Sigmoid colon (tissue), 4 donors: ENCODE results near the gene IQSEC3.

Experiments
- CTCF ChIP-seq, 4 experiments: fragments of 450-650 bp in 3 of 4; fragments of 200-600 bp in 1 of 4; IDR thresholded peaks; one replicate each; pipeline ENCODE4 v1.5.1; 2016 to 2019; ENCODE audit warnings: antibody characterized with exemption in 4 of 4, mild to moderate bottlenecking in 3 of 4, moderate library complexity in 2 of 4
- POLR2A ChIP-seq, 2 donors: fragments of 450-650 bp; IDR thresholded peaks; one replicate each; pipeline ENCODE4 v1.6.1; 2016; ENCODE audit warnings: antibody characterized with exemption in 2 of 2, mild to moderate bottlenecking in 2 of 2, moderate library complexity in 2 of 2
- POLR2AphosphoS5 ChIP-seq, 4 donors: sonication (generic); formaldehyde crosslinking; IDR thresholded peaks; one replicate each; pipeline ENCODE4 v1.6.1; 2017; ENCODE audit warnings: antibody characterized with exemption in 4 of 4

- TF ChIP-seq CTCF (IDR thresholded peaks at IDR 0.05) (no peak), POLR2AphosphoS5 (IDR thresholded peaks at IDR 0.05) (no peak), POLR2A (IDR thresholded peaks at IDR 0.05) (no peak)
Observed at GRCh38 chr12:203074-203461, 136.5 kb downstream of the IQSEC3 start.
